ENCODE measurements around the gene ACAP2. TPM values are rescaled to one million over a fixed set of nuclear protein-coding genes. Genes with fewer than 3 reads are reported as not detected.

ACAP2 gene
- total RNA-seq, 4 donors from 2014 or later = 63.1 to 79.6 (median 68.2) TPM

DNA sequence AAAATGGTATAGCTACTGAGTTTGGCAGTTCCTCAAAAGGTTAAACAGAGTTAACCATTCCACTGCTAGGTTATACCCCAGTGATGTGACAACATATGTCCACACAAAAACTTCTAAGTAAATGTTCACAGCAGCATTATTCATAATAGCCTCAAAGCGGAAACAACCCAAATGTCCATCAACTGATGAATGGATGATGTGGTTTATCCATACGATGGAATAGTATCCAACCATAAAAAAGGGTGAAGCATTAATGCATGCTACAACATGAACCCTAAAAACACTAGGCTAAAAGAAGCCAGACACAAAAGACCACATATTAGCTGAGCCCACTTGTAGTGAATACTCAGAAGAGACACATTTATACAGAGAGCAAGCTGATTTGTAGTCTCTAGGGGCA is 180.9 kb downstream of the ACAP2 start:
- TF ChIP-seq CTCF (IDR thresholded peaks at IDR 0.05; ENCODE audit: low read depth) = no peak

DNA sequence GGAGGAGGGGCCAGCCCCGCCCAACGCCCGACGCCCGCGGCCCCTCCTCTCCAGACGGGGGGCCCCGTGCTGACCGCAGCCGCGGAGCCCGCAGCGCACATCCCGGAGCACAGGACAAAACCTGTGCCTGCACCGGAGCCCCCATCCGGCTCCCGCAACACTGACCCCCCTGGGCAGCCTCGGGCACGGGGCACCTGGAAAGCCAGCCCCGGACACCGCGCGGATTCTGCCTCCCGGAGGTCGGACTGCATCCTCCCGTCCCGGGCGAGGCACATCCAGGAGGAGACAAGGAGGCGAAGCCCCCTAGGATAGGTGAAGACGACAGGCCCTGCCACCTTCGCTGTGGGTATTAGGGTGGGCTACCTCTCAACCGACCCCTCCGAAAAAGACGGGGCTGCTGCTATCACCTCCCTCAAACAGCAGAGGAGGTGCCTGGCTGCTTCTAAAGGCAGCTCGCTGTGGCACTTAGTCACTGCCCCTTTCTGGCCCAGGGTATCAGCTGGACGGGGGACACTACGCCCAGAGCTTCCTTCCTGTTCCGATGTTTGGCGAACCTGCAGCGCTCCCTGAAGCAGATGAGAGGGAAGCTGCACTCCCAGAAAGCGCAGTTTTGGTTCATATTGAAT is 182.4 kb downstream of the ACAP2 start:
- no peak for TF ChIP-seq CTCF (IDR thresholded peaks at IDR 0.05; ENCODE audit: low read depth)

DNA sequence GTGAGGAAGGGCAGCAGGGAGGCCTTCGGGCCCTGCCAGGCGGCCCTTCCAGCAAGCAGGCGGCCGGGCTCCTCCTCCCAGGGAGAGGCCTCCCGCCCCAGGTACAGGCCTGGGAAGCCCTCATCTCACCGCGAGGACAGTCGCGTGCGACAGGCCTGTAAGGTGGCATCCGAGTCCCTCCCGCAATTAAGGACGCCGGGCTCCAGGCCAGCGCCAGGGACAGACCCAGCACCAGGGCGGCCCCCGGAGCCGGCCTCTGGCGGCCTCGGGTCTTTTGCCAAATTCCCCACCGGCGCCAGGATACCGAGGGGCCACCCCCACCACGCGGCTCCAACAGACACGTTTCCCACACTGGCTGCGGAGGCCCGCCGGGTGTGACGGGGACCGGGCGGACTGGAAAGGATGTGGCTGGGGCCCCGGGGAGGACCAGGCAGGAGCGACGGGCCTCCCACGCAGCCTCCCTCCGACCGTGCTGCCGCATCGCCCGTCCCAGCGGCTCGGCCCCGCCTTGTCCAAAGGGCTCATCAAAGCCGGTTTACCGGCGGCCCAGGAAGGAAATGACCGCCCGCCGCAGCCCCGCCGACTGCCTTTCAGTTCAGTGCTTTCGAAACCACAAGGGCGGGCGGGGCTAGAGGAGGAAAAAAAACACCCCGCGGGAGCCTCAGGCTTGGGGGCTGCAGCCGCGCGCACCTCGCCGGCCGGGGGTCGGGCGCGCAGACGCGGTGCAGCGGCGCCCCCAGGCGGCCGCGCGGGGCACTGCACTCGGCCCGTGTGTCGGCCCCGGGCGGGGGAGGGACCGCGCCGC is 183.1 kb downstream of the ACAP2 start:
- TF ChIP-seq CTCF (IDR thresholded peaks at IDR 0.05; ENCODE audit: low read depth) = no peak

DNA sequence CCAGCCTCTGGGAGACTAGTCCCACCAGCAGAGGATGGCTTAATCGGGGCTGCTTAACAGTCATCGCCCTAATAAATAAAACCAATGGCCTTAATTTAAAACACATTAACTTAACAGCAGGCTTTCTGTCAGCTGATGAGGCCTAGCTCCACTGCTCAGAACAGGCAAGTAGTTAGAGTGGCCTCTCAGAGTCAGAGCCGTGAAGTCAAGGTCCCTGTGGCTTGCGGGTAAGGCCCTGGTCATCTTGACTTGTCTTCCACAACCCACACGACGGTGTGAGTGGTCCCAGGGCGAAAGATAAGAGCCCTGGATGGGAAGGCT is 183.7 kb downstream of the ACAP2 start:
- TF ChIP-seq CTCF (IDR thresholded peaks at IDR 0.05; ENCODE audit: low read depth) = no peak

DNA sequence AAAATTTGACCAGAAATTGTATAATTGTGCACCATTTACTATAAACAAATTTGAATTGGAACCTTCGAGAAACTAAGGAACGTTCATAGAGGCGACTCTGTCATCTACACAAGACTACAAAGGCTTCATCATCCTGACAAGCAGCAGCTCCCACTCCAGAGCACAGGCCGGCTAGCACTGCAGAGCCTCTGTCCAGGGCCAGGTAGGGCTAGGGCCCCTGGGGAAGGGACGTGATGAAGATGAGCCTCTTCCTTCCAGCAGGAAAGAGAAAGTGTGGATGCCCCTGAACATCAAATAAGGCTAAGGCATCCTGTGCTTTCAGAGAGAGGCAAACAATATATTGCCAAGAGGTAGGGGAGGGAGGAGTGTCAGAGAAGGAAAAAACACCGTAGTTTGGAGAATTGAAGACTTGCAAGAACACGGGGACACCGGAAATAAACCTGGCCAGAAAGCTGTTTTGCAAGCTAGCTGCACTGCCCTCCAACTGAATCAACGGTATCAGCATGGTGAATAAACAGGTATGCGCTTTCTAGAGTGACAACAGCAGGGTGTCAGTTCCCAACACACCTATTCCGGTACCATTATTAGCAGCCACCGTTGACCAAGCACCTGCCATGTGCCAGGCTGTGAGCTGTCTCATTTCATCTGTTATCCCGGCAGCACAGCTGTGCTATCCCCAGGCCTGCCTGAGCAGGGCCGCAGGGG is 184.2 kb downstream of the ACAP2 start:
- no peak for TF ChIP-seq CTCF (IDR thresholded peaks at IDR 0.05; ENCODE audit: low read depth)

DNA sequence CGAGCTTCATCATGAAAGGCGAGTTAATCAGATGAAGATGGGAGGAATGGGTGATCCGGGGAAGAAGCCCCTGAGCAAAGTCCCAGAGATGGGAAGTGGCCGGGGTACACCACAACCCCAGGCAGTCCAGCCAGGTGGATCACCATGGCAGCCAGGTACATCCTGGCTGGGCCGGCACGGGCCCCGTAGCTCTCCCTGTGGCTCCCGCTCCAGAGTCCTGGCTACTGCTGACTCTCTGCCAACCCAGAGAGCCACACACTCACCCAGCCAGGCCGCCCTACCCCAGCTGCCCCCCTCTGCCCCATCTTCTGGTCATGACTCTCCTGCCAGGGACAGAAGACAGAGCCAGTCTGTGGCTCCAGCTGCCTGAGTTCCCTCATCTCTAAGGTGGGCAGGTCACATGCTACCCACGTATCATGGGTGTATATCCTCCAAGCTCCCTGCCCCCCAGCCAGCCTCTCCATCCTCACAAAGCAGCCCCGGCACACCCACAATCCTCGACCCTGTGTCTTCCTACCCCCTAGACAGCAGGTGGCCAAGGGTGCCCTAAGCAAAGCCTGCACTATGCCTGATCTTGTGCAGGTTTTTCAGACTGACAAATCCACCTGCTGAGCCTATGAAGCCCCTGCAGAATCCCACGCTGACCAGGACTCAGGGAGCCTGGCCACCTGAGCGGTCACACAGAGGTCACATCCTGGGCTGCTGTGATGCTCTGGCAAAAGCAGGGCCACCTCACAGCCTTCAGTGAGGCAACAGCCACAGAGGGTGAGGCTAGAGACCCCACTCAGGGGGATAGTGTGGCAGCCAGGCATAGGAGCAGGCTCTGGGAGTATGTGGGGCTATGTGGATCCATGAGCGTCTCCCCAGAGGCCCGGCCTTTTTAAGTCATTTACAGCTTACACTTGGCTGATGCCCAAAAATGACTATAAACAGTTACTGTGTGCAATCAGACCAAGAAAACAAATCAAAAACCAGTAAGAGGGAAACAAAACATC is 185.1 kb downstream of the ACAP2 start:
- TF ChIP-seq CTCF (IDR thresholded peaks at IDR 0.05; ENCODE audit: low read depth) = no peak
